IMR-90 (cell line): Measurements from ENCODE around the gene AFF2.

ENCODE experiments used
- CTCF ChIP-seq: conservative IDR thresholded peaks from 2 replicates; pipeline ENCODE4 v1.5.1; 2012; ENCODE audit warnings: mild to moderate bottlenecking, low read depth, low read length, improper control_type of control experiment
- MAFK ChIP-seq: IDR thresholded peaks from 2 replicates; pipeline ENCODE4 v1.6.1; 2012; ENCODE audit warnings: low read depth, low read length, improper control_type of control experiment
- POLR2A ChIP-seq: IDR thresholded peaks from 2 replicates; pipeline ENCODE4 v1.6.1; 2012; ENCODE audit warnings: mild to moderate bottlenecking, low read depth, low read length
- RAD21 ChIP-seq: IDR thresholded peaks from 2 replicates; pipeline ENCODE4 v1.6.1; 2012; ENCODE audit warnings: low read length, improper control_type of control experiment

- TF ChIP-seq RAD21 (no peak), MAFK (peak; percentile 96), CTCF (no peak), POLR2A (no peak)
Measured at GRCh38 chrX:149045645-149046210, 545.3 kb downstream of the AFF2 start.
